GM12891 (cell line): ENCODE data around the gene SLC22A23.

Experiments used
- POLR2A ChIP-seq: IDR thresholded peaks from 2 replicates; pipeline ENCODE4 v1.6.1; 2011; ENCODE audit warnings: low read depth, low read length, control low read depth
- SPI1 ChIP-seq: IDR thresholded peaks from 2 replicates; pipeline ENCODE4 v1.6.1; 2011; ENCODE audit warnings: low read depth, low read length, control low read depth
- TAF1 ChIP-seq: IDR thresholded peaks from 2 replicates; pipeline ENCODE4 v1.6.1; 2011; ENCODE audit warnings: low read depth, low read length, control low read depth

DNA sequence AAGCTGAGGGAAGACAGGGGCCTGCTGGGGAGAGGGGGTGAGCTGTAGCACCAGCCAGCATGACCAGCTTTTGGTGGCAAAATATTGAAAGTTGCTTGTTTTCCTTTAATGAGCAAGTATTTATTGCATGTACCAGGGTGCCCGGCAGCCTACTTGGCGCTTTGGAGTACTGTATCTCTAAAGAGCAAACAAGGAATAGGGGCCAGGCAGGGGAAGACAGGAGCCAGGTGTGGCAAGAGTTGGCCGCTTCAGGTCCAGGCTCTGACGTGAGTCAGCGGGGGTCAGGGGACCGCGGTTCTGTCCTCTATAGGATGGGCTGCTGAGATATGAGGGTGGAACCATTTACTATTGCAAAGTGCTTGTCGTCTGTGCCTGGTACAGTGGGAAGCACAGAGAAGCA lies 135.0 kb downstream of the SLC22A23 start:
- TF ChIP-seq POLR2A (no peak), SPI1 (no peak), TAF1 (no peak)
